Measurements from ENCODE around the gene ZNF326. TPM values are rescaled to one million over a fixed set of nuclear protein-coding genes. Genes with fewer than 3 reads are reported as not detected.

The ZNF326 gene
- total and polyA plus RNA-seq, 2 of the 8 experiments (the other 6 are each of a cell fraction or from before 2014, with no cell fraction given): 12.2 to 30.6 TPM

GRCh38 chr1:89989799-89990198 lies 5.1 kb upstream of the ZNF326 start:
- H3K4me2 ChIP-seq (ENCODE audit: insufficient read depth in 1 of 2, low read depth in 2 of 2, low read length in 2 of 2): no peak overlapping the region
- CTCF ChIA-PET (ENCODE audit: partially characterized antibody): interaction anchor here (0.8 to 9.6 kb wide), 13 partner anchors 15 to 226 kb away, joined by 3 to 78 read pairs (median 5); no protein-coding TSS in a partner anchor
- H3K9ac ChIP-seq (replicated peaks in 1 of 4; ENCODE audit: extremely low read depth in 1 of 4, low read depth in 3 of 4, low read length in 3 of 4): no peak overlapping the region
- 0 out of 2 replicates have a peak, but pooled peaks cover 2% of the 10 kb centered on the region for H3K23me2 ChIP-seq (ENCODE audit: low read depth, low read length)
- no peak overlapping the region for H4K8ac ChIP-seq (ENCODE audit: extremely low read depth, insufficient read depth, low read length)
- TF ChIP-seq, protein P1, sequence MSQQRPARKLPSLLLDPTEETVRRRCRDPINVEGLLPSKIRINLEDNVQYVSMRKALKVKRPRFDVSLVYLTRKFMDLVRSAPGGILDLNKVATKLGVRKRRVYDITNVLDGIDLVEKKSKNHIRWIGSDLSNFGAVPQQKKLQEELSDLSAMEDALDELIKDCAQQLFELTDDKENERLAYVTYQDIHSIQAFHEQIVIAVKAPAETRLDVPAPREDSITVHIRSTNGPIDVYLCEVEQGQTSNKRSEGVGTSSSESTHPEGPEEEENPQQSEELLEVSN (IDR thresholded peaks at IDR 0.05): no peak
- TF ChIP-seq, protein P2, sequence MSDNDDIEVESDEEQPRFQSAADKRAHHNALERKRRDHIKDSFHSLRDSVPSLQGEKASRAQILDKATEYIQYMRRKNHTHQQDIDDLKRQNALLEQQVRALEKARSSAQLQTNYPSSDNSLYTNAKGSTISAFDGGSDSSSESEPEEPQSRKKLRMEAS (IDR thresholded peaks at IDR 0.05): no peak
- no peak for TF ChIP-seq JUND (IDR thresholded peaks at IDR 0.05; ENCODE audit: low read length)
- TF ChIP-seq EP300 (IDR thresholded peaks at IDR 0.05; ENCODE audit: borderline replicate concordance in 1 of 2, low read depth in 2 of 2, low read length in 2 of 2): no peak
- TF ChIP-seq NRF1 (IDR thresholded peaks at IDR 0.05; ENCODE audit: low read depth, low read length): no peak
- TF ChIP-seq, protein P3, sequence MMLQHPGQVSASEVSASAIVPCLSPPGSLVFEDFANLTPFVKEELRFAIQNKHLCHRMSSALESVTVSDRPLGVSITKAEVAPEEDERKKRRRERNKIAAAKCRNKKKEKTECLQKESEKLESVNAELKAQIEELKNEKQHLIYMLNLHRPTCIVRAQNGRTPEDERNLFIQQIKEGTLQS (IDR thresholded peaks at IDR 0.05; ENCODE audit: insufficient read depth, low read depth, low read length): no peak
- TF ChIP-seq SP1 (IDR thresholded peaks at IDR 0.05; ENCODE audit: low read depth, low read length): no peak
- no peaks in the 10 kb centered on the region for H3K27me3 ChIP-seq (replicated peaks in 1 of 4; ENCODE audit: control insufficient read depth in 3 of 4, extremely low read depth in 1 of 4, insufficient read depth in 3 of 4, low read length in 3 of 4)
- no peak overlapping the region for H2BK120ac ChIP-seq (replicated peaks; ENCODE audit: low read depth, low read length)
- H3K36me3 ChIP-seq (ENCODE audit: control insufficient read depth in 2 of 4, insufficient read depth in 4 of 4, low read length in 3 of 4): no peaks in the 10 kb centered on the region
- DNase-seq (ENCODE audit: low read depth in 1 of 2, low spot score in 2 of 2): no peak
- no peak for FAIRE-seq
- H3K4me3 ChIP-seq (ENCODE audit: extremely low read depth in 1 of 4, insufficient read depth in 2 of 4, low read depth in 3 of 4, low read length in 4 of 4): no peak overlapping the region
- H2BK20ac ChIP-seq (ENCODE audit: low read length): no peak overlapping the region
- 86% methylated on average over 3 of the region's 3 CpGs; no CpG with 5 or more reads in 1 of the 2 experiments for WGBS, 2 experiments (ENCODE audit: extremely low coverage in 1 of 2, insufficient coverage in 1 of 2, insufficient read length in 1 of 2, insufficient replicate concordance in 2 of 2, low coverage in 1 of 2, low lambda C conversion rate in 2 of 2, missing lambda C conversion rate in 1 of 2)
- no peak overlapping the region for H3K14ac ChIP-seq (ENCODE audit: insufficient read length)
- H2AK5ac ChIP-seq (ENCODE audit: low read depth, low read length): no peak overlapping the region
- no peak overlapping the region for H2BK12ac ChIP-seq (ENCODE audit: low read depth, low read length)
- H2BK5ac ChIP-seq (ENCODE audit: low read depth, low read length): no peak overlapping the region
- no peak overlapping the region for H3K27ac ChIP-seq (ENCODE audit: low read depth, low read length)
- peaks cover 0 to 5% (median 0%) of the 10 kb centered on the region in 4 experiments; a peak in 1 of 7 replicates for H3K4me1 ChIP-seq (replicated peaks in 1 of 4; ENCODE audit: control insufficient read depth in 3 of 4, insufficient read depth in 4 of 4, low read length in 3 of 4)
- no peak overlapping the region for H3K23ac ChIP-seq (ENCODE audit: insufficient read length)
- H3K4ac ChIP-seq (replicated peaks; ENCODE audit: insufficient read length, low read depth, low read length): no peak overlapping the region
- no peak overlapping the region for H3K18ac ChIP-seq (ENCODE audit: extremely low read depth, low read length)
- peaks cover 0 to 2% of the 10 kb centered on the region in 2 experiments; a peak in 1 of 4 replicates for H3K9me3 ChIP-seq (ENCODE audit: insufficient read depth in 2 of 2, low read depth in 1 of 2, low read length in 1 of 2)
- no peak overlapping the region for H4K5ac ChIP-seq (ENCODE audit: insufficient read length, low read depth, low read length)
- H2AFZ ChIP-seq (ENCODE audit: low read length): no peak overlapping the region
- no peak overlapping the region for H4K91ac ChIP-seq (replicated peaks; ENCODE audit: insufficient read length, low read length)
- no peaks in the 10 kb centered on the region for H3K79me1 ChIP-seq (ENCODE audit: low read depth, low read length)
- H4K20me1 ChIP-seq (replicated peaks in 1 of 2; ENCODE audit: control insufficient read depth in 1 of 2, insufficient read depth in 2 of 2, low read length in 2 of 2): no peaks in the 10 kb centered on the region
- H2BK15ac ChIP-seq (ENCODE audit: low read length): no peak overlapping the region
- no peaks in the 10 kb centered on the region for H3K79me2 ChIP-seq (ENCODE audit: control insufficient read depth in 1 of 2, insufficient read depth in 2 of 2, low read length in 2 of 2)
- POLR2A ChIA-PET (ENCODE audit: partially characterized antibody): interaction anchor here (0.6 to 1.3 kb wide), 2 partner anchors 18 to 177 kb away, joined by 3 read pairs; no protein-coding TSS in a partner anchor
- H3K56ac ChIP-seq (replicated peaks; ENCODE audit: insufficient read length, low read depth, low read length): no peak overlapping the region

Measured in H1 (cell line).